ENCODE measurements around the gene TUBGCP5. TPM values are rescaled to one million over a fixed set of nuclear protein-coding genes. Genes with fewer than 3 reads are reported as not detected.
A peak's percentile ranks its signal among the peaks of the same experiment; 100 is the strongest.

The TUBGCP5 gene
- total RNA-seq, 2 donors from 2014 or later, result 15.8 to 39.6 TPM

- Histone ChIP-seq H3K36me3 (peaks cover 5% of the 10 kb centered on the region), H3K4me1 (ENCODE audit: control insufficient read depth in 1 of 2, low read depth in 2 of 2) (peaks cover 5 to 21% of the 10 kb centered on the region in 2 donors), H3K27me3 (replicated peaks; ENCODE audit: insufficient read depth) (no peaks in the 10 kb centered on the region), H3K4me3 (peak overlapping the region; percentile 86), H3K27ac (peak overlapping the region; percentile 47 to 57), H3K9me3 (no peaks in the 10 kb centered on the region)
- ATAC-seq (ENCODE audit: insufficient number of reproducible peaks, low FRiP score, low read depth) (no peak), DNase-seq (ENCODE audit: low spot score) (no peak)
- TF ChIP-seq CTCF (IDR thresholded peaks at IDR 0.05), result no peak
Measured at GRCh38 chr15:23039917-23040281, 530 bp upstream of the TUBGCP5 start.

- Histone ChIP-seq H3K36me3 (peaks cover 5% of the 10 kb centered on the region), H3K27ac (peak overlapping the region; percentile 57 to 69), H3K4me1 (ENCODE audit: control insufficient read depth in 1 of 2, low read depth in 2 of 2) (peaks cover 5 to 21% of the 10 kb centered on the region in 2 donors), H3K9me3 (no peaks in the 10 kb centered on the region), H3K27me3 (replicated peaks; ENCODE audit: insufficient read depth) (no peaks in the 10 kb centered on the region), H3K4me3 (peak overlapping the region; percentile 86)
- no peak for TF ChIP-seq CTCF (IDR thresholded peaks at IDR 0.05)
- no peak for DNase-seq (ENCODE audit: low spot score)
- no peak for ATAC-seq (ENCODE audit: insufficient number of reproducible peaks, low FRiP score, low read depth)
Measured at GRCh38 chr15:23038726-23039142, 635 bp downstream of the TUBGCP5 start.

GRCh38 chr15:23035964-23036566 lies 3.3 kb downstream of the TUBGCP5 start:
- Histone ChIP-seq H3K4me3 (no peak overlapping the region), H3K4me1 (ENCODE audit: control insufficient read depth in 1 of 2, low read depth in 2 of 2) (peaks cover 5 to 21% of the 10 kb centered on the region in 2 donors), H3K27ac (no peak overlapping the region), H3K9me3 (no peaks in the 10 kb centered on the region), H3K27me3 (replicated peaks; ENCODE audit: insufficient read depth) (no peaks in the 10 kb centered on the region), H3K36me3 (peaks cover 14% of the 10 kb centered on the region)
- DNase-seq (ENCODE audit: low spot score), result no peak
- peak; percentile 64 for TF ChIP-seq CTCF (IDR thresholded peaks at IDR 0.05)
- no peak for ATAC-seq (ENCODE audit: insufficient number of reproducible peaks, low FRiP score, low read depth)

- TF ChIP-seq CTCF (IDR thresholded peaks at IDR 0.05), result no peak
- peaks cover 31% of the 10 kb centered on the region for H3K36me3 ChIP-seq
- no peaks in the 10 kb centered on the region for H3K27me3 ChIP-seq (replicated peaks; ENCODE audit: insufficient read depth)
- H3K9me3 ChIP-seq, result no peaks in the 10 kb centered on the region
- no peak overlapping the region for H3K4me3 ChIP-seq
- H3K27ac ChIP-seq, result no peak overlapping the region
- DNase-seq (ENCODE audit: low spot score), result no peak
- no peak for ATAC-seq (ENCODE audit: insufficient number of reproducible peaks, low FRiP score, low read depth)
- H3K4me1 ChIP-seq (ENCODE audit: control insufficient read depth in 1 of 2, low read depth in 2 of 2), result peaks cover 5 to 16% of the 10 kb centered on the region in 2 donors
Measured at GRCh38 chr15:23033979-23034378, 5.4 kb downstream of the TUBGCP5 start.

GRCh38 chr15:23026218-23026617 lies 13.2 kb downstream of the TUBGCP5 start:
- no peak for ATAC-seq (ENCODE audit: insufficient number of reproducible peaks, low FRiP score, low read depth)

More at GRCh38 chr15:23026218-23026617, 13.2 kb downstream of the TUBGCP5 start:
- no peaks in the 10 kb centered on the region for H3K4me1 ChIP-seq (ENCODE audit: control insufficient read depth in 1 of 2, low read depth in 2 of 2)
- no peaks in the 10 kb centered on the region for H3K9me3 ChIP-seq
- peaks cover 63% of the 10 kb centered on the region for H3K36me3 ChIP-seq
- H3K27ac ChIP-seq, result no peak overlapping the region
- no peak overlapping the region for H3K4me3 ChIP-seq
- H3K27me3 ChIP-seq (replicated peaks; ENCODE audit: insufficient read depth), result no peaks in the 10 kb centered on the region
- DNase-seq (ENCODE audit: low spot score), result no peak
- TF ChIP-seq CTCF (IDR thresholded peaks at IDR 0.05), result no peak
